ENCODE measurements around the gene CALCOCO1.

GRCh38 chr12:53667080-53667479, 60.2 kb downstream of the CALCOCO1 start:
- no peak for TF ChIP-seq POLR2A (IDR thresholded peaks at IDR 0.05)
- TF ChIP-seq, protein P1, sequence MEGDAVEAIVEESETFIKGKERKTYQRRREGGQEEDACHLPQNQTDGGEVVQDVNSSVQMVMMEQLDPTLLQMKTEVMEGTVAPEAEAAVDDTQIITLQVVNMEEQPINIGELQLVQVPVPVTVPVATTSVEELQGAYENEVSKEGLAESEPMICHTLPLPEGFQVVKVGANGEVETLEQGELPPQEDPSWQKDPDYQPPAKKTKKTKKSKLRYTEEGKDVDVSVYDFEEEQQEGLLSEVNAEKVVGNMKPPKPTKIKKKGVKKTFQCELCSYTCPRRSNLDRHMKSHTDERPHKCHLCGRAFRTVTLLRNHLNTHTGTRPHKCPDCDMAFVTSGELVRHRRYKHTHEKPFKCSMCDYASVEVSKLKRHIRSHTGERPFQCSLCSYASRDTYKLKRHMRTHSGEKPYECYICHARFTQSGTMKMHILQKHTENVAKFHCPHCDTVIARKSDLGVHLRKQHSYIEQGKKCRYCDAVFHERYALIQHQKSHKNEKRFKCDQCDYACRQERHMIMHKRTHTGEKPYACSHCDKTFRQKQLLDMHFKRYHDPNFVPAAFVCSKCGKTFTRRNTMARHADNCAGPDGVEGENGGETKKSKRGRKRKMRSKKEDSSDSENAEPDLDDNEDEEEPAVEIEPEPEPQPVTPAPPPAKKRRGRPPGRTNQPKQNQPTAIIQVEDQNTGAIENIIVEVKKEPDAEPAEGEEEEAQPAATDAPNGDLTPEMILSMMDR (IDR thresholded peaks at IDR 0.05), result no peak
